GM18499 (cell line): ENCODE data around the gene TNIP1.

ENCODE experiments used
- ATAC-seq: cut with Tn5 transposase; IDR thresholded peaks from one replicate; pipeline ENCODE4 v1.9.1; 2021; ENCODE audit warnings: moderate number of reproducible peaks; ENCODE audit not compliant: insufficient read depth, unreplicated experiment

Gene TNIP1

DNA sequence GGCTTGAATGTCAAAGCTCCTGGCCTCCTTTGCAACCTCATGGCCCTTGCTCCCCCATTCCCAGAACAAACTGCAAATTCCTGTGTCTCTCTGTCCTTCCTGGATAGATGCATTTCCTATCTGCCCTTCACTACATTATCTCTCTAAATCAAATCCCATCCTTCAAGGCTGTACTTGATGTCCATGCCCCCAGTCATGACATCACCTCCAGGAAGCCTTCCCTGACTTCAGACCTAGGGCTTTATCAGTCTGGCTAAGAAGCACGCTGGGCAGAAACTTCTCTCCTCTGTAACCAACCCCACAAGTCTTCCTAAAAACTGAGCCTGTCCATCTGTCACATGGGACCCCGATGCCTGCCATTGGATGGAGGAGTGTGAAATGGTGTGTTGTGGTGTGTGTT lies 25.7 kb upstream of the TNIP1 start:
- ATAC-seq, result no peak

DNA sequence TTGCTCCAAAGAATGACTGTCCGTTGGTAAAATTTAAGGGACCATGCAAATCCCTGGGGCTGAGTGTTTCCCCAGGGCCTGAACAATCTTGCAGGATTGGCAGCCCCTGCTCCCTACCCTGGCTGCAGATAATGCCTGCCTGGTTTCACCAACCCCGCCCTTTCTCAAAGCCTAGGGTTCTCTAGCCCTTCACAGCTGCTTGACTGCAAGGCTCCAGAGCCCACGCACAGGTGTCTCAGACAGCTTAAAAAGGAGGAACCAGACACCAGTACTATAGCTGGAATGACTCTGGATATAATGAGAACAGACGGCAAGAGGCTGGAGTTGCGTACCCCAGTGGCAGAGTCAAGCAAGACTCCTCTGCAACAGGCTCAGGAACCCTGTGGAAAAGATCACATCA lies 25.2 kb upstream of the TNIP1 start:
- no peak for ATAC-seq

DNA sequence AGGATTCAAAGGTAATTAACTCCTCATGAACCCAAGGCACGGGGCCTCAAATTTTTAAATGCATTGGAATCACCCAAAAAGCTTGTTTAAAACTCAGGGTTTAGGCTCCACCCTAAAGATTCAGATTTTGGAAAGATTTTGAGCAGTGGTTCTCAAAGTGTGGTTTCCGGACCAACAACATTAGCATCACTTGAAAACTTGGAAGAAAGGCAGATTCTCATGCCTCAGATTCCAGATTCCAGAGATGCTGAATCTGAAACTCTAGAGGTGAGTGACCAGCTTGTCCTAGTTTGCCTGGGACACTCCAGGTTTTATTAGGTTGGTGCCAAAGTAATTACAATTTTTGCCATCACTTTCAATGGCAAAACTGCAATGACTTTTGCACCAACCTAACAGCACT lies 24.7 kb upstream of the TNIP1 start:
- ATAC-seq, result no peak

DNA sequence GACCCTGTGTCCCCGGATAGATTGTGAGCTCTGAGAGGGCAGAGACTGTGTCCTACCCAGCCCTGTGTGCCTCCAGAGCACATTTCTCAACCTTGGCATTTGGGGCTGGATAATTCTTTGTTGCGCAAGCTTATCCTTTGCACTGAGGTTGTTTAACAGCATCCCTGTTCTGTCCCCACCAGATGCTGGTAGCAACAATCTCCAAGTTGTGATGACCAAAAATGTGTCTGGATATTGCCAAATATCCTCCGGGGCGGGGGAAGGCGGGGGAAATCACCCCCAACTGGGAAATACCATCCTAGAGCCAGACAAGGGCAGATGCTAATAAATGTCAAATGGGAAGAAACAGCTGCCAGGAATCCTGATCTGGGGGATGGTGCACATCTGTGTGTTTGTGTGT lies 24.0 kb upstream of the TNIP1 start:
- ATAC-seq, result no peak

DNA sequence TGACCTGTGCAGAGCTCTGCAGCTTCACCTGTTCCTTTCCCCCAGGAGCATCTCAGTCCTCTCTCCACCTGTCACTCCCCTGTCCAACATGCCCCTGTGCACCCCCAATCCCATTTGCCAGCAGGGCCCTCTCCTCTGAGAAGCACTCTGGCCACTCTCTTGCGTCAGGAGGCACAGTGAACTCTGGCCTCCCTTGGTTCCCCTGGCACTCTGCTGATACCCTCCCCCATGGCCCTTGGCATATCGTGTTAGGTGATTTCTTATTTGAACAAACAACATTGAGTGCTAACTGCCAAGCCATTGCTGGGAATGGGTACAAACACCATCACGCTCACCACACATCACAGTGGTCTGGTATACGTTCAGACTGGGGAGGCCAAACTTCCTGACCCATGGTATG lies 20.9 kb upstream of the TNIP1 start:
- ATAC-seq, result no peak

DNA sequence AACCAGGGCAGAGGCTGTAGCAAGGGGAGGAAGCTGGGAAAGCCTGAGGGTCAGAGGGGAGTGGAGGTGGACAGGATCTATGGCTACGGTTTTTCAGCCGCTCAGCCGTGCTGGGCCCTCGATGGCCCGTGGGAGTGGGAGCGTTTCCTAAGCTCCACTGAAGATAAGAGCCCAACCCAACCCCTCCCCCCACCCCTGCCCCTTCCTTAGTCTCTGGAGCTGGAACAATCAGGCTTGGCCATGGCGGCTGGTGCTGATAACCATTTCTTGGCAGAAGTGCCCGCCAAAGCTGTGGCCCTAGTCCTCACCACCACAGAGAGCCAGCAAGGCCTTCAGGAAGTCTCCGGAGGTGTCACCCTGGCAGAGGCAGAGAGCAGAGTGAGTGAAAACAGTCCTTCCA lies 20.3 kb upstream of the TNIP1 start:
- ATAC-seq, result no peak

DNA sequence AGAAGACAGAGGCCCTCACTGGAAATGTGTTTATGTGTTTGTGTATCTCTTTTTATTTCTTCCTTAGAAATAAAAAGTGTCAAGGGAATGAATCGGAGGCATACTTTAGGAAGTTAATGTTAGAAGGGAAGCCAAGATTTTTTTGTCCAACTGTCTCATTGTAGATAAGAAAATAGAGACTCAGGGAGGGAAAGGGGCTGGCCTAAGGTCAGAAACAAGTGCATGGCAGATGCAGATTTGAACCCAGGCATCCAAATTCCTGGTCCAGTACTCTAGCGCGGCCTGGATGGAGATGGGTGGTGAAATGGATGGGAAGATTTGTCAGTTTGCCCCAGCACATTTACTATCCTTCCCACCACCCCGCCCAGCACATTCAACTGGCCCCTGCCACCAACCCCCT lies 19.8 kb upstream of the TNIP1 start:
- no peak for ATAC-seq

DNA sequence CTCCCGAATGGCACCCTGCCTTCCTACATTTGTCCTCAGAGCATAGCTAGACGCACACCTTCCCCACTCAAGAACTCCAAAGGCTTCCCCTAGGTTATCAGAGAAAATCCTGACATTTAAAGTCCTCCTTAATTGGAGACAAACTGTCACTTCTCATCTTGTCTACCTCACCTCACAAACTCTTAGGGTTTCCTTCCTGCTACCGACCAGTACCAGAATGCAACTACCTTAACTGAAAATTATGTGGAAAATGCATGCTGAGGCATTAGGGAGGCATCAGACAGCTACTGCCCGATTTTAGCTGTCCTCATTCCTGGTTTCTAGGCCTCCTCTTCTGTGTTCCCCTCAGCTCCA lies 17.9 kb upstream of the TNIP1 start:
- ATAC-seq, result no peak

DNA sequence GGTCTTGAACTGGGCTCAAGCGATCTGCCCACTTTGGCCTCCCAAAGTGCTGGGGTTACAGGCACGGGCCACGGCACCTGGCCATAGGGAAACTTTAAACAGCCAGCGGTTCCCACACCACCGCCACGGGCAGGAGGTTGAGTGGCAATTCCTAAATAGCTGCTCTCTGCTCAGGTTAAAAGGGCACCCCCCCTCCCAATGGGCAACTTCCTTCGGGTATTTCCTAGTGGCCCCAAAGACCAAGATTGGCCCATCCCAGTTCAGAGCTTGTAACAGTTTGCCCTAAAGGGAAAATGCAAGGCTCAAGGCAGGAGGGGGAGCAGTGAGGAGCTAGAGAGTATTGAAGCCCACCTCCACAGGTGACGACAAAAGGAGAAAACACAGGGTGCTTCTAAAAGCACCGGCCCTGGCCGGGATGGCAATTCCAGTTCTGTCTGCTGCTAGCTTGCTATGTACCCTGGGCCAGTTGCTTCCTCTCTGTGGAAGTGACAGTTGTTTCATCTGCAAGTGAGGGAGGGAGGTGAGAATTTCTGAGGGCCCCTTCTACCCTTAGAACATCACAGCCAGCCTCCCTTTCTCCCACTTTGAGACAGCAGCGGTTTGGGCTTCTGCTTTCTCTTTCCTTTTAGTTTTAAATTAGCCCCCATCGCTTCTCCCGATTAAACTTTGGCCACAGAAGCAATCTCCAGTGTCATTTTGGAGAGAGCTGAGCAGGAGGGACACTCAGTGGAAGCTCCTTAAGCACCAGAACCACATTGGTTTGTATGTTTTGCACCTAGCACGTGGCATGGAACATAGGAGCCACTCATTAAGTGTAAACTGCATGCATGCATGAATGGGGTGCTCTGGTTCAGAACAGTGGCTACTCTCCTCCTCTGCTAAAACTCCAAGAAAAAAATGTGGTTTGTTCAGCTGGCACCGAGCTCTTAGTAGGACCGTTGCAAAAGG lies 17.3 kb upstream of the TNIP1 start:
- ATAC-seq, result peak; percentile 33

DNA sequence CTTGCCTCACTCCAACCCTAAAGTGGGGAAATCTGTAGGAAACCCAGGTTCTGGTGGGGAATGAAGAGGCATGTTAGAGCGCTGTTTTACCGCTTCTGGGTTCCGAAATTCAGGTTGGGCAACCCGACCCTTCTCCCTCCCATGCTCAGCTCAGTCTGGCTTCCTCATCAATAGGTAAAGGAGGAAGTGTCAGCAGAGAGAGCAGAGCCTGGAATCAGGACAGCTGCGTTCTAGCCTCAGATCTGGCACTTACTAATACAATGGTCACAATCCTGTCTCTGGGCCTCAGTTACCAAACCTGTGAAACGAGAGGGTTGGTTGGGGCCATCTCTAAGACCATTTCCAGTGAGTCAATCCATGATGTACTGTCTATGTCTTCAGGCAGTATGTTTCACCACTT lies 16.2 kb upstream of the TNIP1 start:
- ATAC-seq, result no peak

DNA sequence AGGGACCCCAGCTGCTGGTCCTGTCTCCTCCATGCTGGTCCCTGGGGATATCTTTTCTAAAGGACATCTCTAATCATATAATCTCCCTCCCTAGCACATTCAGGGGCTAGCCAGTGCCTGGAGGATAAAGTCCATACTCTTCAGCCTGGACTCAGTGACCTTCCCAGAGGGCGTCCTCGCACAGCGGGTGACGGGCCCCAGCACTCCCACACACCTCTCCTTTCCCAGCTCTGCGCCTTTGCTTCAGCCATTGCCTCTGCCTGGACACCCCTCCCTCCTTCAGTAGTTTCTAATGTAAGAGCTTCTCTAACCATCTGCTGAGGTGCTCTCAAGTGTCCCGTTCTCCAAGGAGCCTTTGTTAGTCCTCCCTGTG lies 15.2 kb upstream of the TNIP1 start:
- no peak for ATAC-seq

DNA sequence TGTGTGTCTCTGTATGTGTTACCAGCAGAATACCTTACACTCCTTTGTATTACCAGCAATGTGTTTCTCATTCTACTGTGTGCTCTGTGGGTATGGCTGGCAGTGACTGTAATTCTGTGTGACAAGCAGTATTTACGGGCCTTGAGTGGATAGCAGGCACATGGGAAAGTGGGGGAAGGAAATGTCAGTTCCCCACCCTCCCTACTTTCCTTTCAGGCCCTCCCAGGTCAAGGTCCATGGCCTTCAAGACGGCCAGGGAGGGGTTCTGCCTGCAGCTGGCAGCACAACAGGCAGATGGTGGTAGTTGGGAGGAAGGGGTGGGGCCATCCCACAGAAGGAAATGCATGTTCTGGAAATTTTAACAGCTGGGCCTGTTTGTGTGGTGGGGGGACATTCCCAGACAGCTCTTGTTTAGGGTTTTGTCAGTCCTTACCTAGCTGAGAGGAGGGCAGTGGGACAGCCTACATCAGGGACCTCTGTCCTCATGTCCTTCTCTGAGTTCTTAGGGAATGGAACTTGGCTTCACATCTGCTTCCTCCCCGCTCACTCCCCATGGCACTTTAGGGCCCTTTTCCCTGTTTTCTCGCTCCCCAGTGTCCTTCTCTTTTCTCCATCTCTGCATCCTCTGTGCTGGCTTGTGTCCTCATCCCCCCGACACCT lies 14.6 kb upstream of the TNIP1 start:
- ATAC-seq, result no peak

DNA sequence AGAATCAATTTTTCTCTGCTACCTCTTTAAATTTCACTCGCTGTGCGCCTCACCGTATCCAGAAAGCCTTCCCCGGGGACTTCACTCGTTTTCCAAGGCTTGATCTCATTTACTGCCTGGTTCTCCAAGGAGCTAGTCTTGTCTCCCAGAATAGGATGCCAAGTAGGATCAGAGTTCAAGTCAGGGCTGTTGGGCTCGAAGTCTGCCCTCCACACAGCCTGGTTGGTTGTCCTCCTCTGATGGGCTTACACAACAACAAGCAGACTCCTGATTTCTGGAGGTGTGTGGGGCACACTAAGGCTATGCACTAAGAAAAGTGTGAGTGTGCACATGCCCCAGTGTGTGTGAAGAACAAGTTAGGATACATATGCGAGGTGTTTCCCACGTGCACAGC lies 14.0 kb upstream of the TNIP1 start:
- ATAC-seq, result no peak

DNA sequence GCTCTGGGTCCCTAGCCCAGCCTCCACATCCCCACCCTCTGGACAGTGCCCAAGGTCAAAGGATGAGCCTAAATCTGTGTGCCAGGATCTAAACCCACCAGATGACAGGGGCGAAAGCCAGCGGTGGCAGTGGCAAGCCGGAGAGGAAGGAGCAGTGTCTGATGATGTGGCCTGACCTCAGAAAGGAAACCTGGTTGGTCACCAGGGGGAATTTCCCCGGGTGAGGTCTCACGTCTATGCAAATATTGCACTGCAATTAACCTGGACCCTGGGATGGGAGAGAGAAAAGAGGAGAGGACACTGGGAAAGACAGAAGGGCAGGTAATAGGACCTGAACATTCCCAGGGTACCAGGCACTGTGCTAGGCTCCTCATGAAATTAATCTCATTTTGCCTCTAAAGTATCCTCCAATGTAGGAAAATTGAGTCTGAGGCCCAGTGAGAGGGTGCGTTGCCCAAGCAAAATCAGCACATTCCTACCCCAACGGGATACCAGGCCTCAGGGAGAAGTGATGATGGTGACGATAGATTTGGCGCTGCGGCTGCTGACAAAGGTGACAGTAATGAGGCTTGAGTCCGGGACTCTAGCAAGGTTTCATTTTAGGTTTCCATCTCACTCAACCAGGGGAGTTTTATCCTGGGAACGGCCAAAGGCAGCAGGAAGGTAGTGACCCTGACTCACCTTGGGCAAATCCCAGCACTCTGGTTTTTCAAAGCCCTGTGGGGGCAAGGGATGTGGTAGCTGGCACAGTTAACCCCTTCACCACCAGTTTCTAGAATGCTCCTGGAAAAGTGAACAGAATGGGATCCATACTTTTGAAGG lies 13.4 kb upstream of the TNIP1 start:
- ATAC-seq, result peak; percentile 59

DNA sequence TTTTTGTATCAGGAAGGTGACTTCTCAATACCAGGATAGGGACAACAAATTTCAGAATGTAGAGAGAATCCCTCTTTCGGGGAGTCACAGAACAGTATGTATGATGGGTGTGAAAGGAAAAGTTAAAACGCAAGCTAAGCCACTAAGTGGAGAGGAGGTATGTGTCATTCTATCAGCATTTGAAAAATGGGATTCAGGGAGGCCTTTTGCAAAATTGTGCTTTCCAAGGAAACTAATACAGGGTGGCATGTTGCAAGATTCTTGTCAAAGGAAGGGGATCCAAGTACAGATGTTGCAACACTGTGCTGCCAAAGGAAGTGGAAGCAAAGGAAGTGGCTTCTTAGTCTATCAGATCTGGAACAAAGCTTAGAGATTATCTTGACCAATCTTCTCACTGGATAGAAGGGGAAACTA lies 12.6 kb upstream of the TNIP1 start:
- ATAC-seq, result no peak

DNA sequence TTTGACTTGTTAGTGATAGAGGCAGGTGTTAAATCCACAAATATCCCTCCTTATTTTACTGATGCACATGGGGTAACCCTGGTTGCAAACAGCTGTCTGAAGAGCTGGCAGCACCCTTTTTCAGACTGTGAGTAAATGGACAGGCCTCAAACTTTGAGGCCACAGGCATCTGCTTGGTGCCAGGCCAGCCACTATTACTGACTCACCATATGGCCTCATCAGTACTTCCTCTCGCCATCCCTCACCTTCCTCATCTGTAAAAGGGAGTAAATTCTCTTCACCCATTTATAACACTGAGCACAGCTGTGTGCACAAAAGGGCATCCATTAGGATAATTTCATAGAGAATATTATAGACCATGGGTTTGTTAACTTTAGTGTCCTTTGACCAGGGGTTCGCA lies 11.9 kb upstream of the TNIP1 start:
- ATAC-seq, result no peak

DNA sequence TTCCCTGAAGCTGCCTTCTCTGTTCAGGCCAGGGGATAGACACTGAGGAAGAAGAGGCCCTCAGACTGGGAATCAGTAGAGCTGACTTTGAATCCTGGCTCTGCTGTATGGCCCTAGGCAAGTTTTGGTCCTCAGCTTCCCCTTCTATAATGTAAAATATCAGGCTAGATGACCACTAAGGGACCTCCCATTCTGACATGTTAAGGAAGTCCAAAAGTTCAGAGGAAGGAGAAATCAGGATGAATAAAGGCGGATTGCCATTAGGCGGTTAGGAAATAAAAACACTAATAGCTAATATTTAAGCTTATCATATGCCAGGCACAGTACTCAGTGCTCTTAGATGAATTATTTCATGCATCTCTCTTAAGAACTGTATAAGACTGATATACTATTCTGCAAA lies 8.9 kb upstream of the TNIP1 start:
- ATAC-seq, result no peak

DNA sequence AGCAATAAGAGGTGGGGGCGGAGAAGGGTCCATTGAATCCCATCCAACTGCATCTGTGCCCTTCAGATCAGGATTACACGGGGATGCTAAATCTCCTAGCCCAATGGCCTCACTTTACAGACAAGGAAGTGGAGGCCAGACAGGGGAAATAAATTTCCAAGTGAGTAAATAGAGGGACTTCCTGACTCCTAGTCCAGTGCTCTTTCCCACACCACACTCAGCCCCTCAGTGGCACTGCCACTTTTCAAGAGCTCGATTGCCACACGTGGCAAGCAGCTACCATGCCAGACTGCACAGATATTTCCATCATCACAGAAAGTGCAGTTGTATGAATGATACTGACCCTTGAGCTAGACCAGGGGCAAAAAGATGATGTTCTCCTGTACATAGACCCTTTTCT lies 8.2 kb upstream of the TNIP1 start:
- ATAC-seq, result no peak

DNA sequence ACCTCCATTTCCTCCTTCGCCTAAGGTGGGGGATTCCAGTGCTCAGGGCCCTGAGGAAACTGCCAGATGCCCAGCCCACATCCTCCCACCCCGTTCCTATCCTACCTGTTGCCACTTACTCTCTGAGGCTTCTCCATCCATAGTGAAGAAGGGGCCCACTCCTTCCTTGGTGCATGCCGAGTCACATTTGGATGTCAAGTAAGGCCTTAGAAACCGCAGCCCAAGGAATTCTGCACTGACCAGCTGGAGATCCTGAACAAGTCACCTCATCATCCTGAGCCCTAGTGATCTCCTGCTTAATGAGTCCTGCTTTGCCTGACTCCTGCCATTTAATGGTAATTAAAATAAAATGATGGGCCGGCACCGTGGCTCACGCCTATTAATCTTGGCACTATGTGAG lies 6.7 kb upstream of the TNIP1 start:
- no peak for ATAC-seq

DNA sequence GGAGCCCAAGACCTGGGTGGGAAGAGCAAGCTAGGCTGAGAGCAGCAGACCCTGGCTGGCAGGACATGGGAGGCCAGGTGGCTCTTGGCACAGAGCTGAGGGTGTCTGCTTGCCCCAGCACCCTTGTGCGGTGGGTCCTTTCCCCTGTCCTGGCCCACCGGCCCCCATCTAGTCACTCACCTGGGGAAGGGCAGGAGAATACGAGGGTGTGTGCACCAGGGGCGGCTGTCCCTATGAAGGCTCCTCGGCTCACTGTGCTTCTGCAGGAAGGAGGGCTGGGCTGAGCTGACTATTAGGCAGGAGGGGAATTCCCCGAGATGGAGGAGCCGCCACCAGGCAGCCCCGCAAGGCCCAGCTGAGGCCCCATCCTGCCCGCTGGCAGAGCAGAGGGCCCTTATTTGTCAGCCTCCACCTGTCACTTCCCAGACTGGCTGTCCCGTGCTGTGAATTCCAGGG lies 6.1 kb upstream of the TNIP1 start:
- ATAC-seq, result peak; percentile 40
